Panc1 (cell line): ENCODE results near the gene ORMDL2. TPM values are rescaled to one million over a fixed set of nuclear protein-coding genes. Genes with fewer than 3 reads are reported as not detected.

ENCODE experiments used
- ATAC-seq: fragments of 200-7000 bp; cut with Tn5 transposase; 2 replicates; pipeline ENCODE4 v1.9.1; 2020; ENCODE audit warnings: mild to moderate bottlenecking, moderate library complexity
- BruUV-seq: library from RNA; stranded (reverse); fragments of 400-500 nt; replicated peaks from 2 replicates; lab custom pipeline; 2021; lab: Mats Ljungman, UMichigan
- CTCF ChIA-PET: fragments of 300-600 bp; sonication (Branson Sonifier 250); formaldehyde crosslinking; loops from one replicate; lab custom pipeline; 2022; ENCODE audit warnings: antibody characterized with exemption; lab: Charles Lee
- POLR2A ChIA-PET: fragments of 300-600 bp; sonication (Branson Sonifier 250); formaldehyde crosslinking; loops from one replicate; lab custom pipeline; 2022; ENCODE audit warnings: antibody characterized with exemption; lab: Charles Lee
- DNase-seq: peaks from one replicate; pipeline ENCODE4 v3.0.0-alpha.2; 2010; ENCODE audit warnings: low read depth, low spot score
- H3K27ac ChIP-seq: 2 replicates; pipeline ENCODE4 v1.5.1; 2011; ENCODE audit warnings: mild to moderate bottlenecking, low read length, inconsistent platforms
- H3K27me3 ChIP-seq: fragments of 200-500 bp; sonication (Bioruptor generic); 2 replicates; pipeline ENCODE4 v1.6.0; 2014; ENCODE audit warnings: low read length, inconsistent platforms; ENCODE audit not compliant: control insufficient read depth, insufficient read depth
- H3K36me3 ChIP-seq: fragments of 200-500 bp; sonication (Bioruptor generic); 2 replicates; pipeline ENCODE4 v1.5.1; 2014; ENCODE audit warnings: inconsistent platforms, mild to moderate bottlenecking, low read length, moderate library complexity; ENCODE audit not compliant: control insufficient read depth, insufficient read depth
- H3K4me1 ChIP-seq: 2 replicates; pipeline ENCODE4 v1.5.1; 2011; ENCODE audit warnings: inconsistent platforms, mild to moderate bottlenecking, low read length, moderate library complexity; ENCODE audit not compliant: control insufficient read depth, insufficient read depth
- H3K4me3 ChIP-seq, 2 experiments: 2 replicates each; pipeline ENCODE4 v1.5.1; 2011 to 2012; ENCODE audit warnings: low read depth in 2 of 2, low read length in 2 of 2, mild to moderate bottlenecking in 2 of 2, inconsistent platforms in 1 of 2, moderate library complexity in 1 of 2
- H3K9me3 ChIP-seq: fragments of 200-500 bp; sonication (Bioruptor generic); 2 replicates; pipeline ENCODE4 v1.5.1; 2014; ENCODE audit warnings: low read depth, mild to moderate bottlenecking, inconsistent platforms, low read length, moderate library complexity; ENCODE audit not compliant: control insufficient read depth, insufficient read depth
- CTCF ChIP-seq: fragments of 450-650 bp; IDR thresholded peaks from 2 replicates; pipeline ENCODE4 v1.5.1; 2017; ENCODE audit warnings: mild to moderate bottlenecking
- POLR2AphosphoS5 ChIP-seq: IDR thresholded peaks from 2 replicates; pipeline ENCODE4 v1.6.1; 2012; ENCODE audit warnings: mild to moderate bottlenecking, low read depth, low read length, moderate library complexity
- SIN3A ChIP-seq: IDR thresholded peaks from 2 replicates; pipeline ENCODE4 v1.6.1; 2012; ENCODE audit warnings: low read depth, mild to moderate bottlenecking, low read length, moderate library complexity, borderline replicate concordance; ENCODE audit not compliant: insufficient read depth
- TCF7L2 ChIP-seq: IDR thresholded peaks from 2 replicates; pipeline ENCODE4 v1.6.1; 2011; ENCODE audit warnings: mild to moderate bottlenecking, low read depth, low read length, inconsistent platforms
- in situ Hi-C: cut with HindIII; loops from 2 replicates; pipeline ENCODE4 v1.10.0; 2016; ENCODE audit warnings: low sequenced_read_pairs, low pct_unique_long_range_greater_than_20kb
- intact Hi-C: fragments of 100-400 bp; cut with micrococcal nuclease; formaldehyde crosslinking; loops from one replicate; pipeline ENCODE4 v1.10.0; 2022; ENCODE audit not compliant: unreplicated experiment
- total RNA-seq: library from RNA; stranded (reverse); gene quantifications from one replicate; pipeline ENCODE4 v1.2.1, GENCODE V29; 2021; ENCODE audit not compliant: unreplicated experiment
- TF ChIP-seq, protein P1 (sequence below), 2 experiments: IDR thresholded peaks; 2 replicates each; pipeline ENCODE4 v1.6.1; 2011 to 2012; ENCODE audit warnings: low read depth in 2 of 2, control low read depth in 1 of 2, low read length in 1 of 2, mild to moderate bottlenecking in 1 of 2, moderate library complexity in 1 of 2; ENCODE audit not compliant: insufficient read depth in 1 of 2

ORMDL2 gene
- total RNA-seq, 1 experiment from 2014 or later: 59.6 TPM

DNA sequence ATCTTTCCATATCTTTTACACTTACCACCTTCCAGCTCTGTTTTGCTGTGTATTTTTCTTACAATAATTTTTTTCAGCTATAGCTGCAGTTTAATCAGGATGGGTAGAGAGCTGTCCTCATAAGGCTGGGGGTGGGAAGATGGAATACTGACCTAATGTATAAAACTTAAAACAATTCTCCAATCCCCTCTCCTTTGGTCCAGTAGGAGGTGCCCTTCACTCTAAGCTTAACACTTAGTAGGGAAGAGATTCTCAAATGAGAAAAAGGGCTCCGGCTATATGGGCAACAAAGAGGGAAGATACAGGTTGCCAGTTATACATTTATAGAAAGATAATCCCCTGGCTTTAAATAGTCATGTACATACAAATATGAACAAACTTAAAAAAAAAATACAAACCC is 2.8 kb downstream of the ORMDL2 start:
- Histone ChIP-seq H3K27me3 (no peaks in the 10 kb centered on the region), H3K27ac (no peak overlapping the region), H3K36me3 (peaks cover 30% of the 10 kb centered on the region), H3K4me1 (peaks cover 13% of the 10 kb centered on the region), H3K4me3 (no peak overlapping the region), H3K9me3 (no peaks in the 10 kb centered on the region)
- ChIA-PET CTCF (interaction anchor here (0.6 to 0.7 kb wide), 3 partner anchors 33 to 128 kb away, joined by 4 to 6 read pairs (median 5); no protein-coding TSS in a partner anchor), POLR2A (interaction anchor here (1.1 kb wide), 1 partner anchor 221 kb away, joined by 3 read pairs; no protein-coding TSS in a partner anchor)
- DNase-seq: no peak
- in situ Hi-C loops: no loop called here
- no peak for ATAC-seq
- BruUV-seq: no TSS peak
- intact Hi-C loops: no loop called here
- TF ChIP-seq CTCF: peak; percentile 51
- TF ChIP-seq TCF7L2: no peak

- no TSS peak for BruUV-seq
- Histone ChIP-seq H3K9me3 (no peaks in the 10 kb centered on the region), H3K27ac (no peak overlapping the region), H3K27me3 (no peaks in the 10 kb centered on the region), H3K4me3 (no peak overlapping the region), H3K36me3 (peaks cover 20% of the 10 kb centered on the region; the same call in 1 of the 2 replicates), H3K4me1 (peaks cover 13% of the 10 kb centered on the region)
- DNase-seq (no peak), ATAC-seq (no peak)
- ChIA-PET POLR2A (no interaction called here), CTCF (no interaction called here)
- no peak for TF ChIP-seq TCF7L2
- peak; percentile 72 for TF ChIP-seq CTCF
- no peak for TF ChIP-seq SIN3A
- peak; percentile 55; the same call in 1 of the 2 replicates for TF ChIP-seq POLR2AphosphoS5
- TF ChIP-seq, protein P1, sequence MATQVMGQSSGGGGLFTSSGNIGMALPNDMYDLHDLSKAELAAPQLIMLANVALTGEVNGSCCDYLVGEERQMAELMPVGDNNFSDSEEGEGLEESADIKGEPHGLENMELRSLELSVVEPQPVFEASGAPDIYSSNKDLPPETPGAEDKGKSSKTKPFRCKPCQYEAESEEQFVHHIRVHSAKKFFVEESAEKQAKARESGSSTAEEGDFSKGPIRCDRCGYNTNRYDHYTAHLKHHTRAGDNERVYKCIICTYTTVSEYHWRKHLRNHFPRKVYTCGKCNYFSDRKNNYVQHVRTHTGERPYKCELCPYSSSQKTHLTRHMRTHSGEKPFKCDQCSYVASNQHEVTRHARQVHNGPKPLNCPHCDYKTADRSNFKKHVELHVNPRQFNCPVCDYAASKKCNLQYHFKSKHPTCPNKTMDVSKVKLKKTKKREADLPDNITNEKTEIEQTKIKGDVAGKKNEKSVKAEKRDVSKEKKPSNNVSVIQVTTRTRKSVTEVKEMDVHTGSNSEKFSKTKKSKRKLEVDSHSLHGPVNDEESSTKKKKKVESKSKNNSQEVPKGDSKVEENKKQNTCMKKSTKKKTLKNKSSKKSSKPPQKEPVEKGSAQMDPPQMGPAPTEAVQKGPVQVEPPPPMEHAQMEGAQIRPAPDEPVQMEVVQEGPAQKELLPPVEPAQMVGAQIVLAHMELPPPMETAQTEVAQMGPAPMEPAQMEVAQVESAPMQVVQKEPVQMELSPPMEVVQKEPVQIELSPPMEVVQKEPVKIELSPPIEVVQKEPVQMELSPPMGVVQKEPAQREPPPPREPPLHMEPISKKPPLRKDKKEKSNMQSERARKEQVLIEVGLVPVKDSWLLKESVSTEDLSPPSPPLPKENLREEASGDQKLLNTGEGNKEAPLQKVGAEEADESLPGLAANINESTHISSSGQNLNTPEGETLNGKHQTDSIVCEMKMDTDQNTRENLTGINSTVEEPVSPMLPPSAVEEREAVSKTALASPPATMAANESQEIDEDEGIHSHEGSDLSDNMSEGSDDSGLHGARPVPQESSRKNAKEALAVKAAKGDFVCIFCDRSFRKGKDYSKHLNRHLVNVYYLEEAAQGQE (IDR thresholded peaks at IDR 0.05; ENCODE audit: insufficient read depth in 1 of 2, low read depth in 2 of 2, low read length in 1 of 2): no peak
- in situ Hi-C loops (no loop called here), intact Hi-C loops (no loop called here)
These were observed 4.4 kb downstream of the ORMDL2 start for GRCh38 chr12:55822228-55822627.
